WTC11 (cell line): ENCODE results near the gene P2RY12. TPM values are rescaled to one million over a fixed set of nuclear protein-coding genes. Genes with fewer than 3 reads are reported as not detected.

Source experiments
- ATAC-seq: fragments of 200-7000 bp; cut with Tn5 transposase; 2 replicates; pipeline ENCODE4 v1.10.0; 2021; ENCODE audit warnings: mild to moderate bottlenecking, moderate library complexity
- CTCF ChIA-PET: fragments of 300-600 bp; sonication (Branson Sonifier 250); formaldehyde crosslinking; loops from one replicate; lab custom pipeline; 2021; ENCODE audit warnings: antibody characterized with exemption; lab: Charles Lee
- POLR2A ChIA-PET: fragments of 350-600 bp; sonication (Branson Sonifier 250); formaldehyde crosslinking; loops from one replicate; lab custom pipeline; 2021; ENCODE audit warnings: antibody characterized with exemption; lab: Charles Lee
- DNase-seq: peaks from one replicate; pipeline ENCODE4 v3.0.0; 2021; ENCODE audit warnings: low spot score
- H3K27ac Mint-ChIP-seq: 2 replicates; pipeline ENCODE4 v1.8.0; 2021; ENCODE audit warnings: mixed read lengths
- H3K27me3 Mint-ChIP-seq: 2 replicates; pipeline ENCODE4 v1.8.0; 2021; ENCODE audit warnings: low read depth, mild to moderate bottlenecking, moderate library complexity, mixed read lengths
- H3K36me3 Mint-ChIP-seq: 2 replicates; pipeline ENCODE4 v1.8.0; 2021; ENCODE audit warnings: mixed read lengths
- H3K4me1 Mint-ChIP-seq: 2 replicates; pipeline ENCODE4 v1.8.0; 2022; ENCODE audit warnings: mixed read lengths
- H3K4me3 Mint-ChIP-seq: 2 replicates; pipeline ENCODE4 v1.8.0; 2021; ENCODE audit warnings: mild to moderate bottlenecking, moderate library complexity, mixed read lengths
- H3K9me3 Mint-ChIP-seq: 2 replicates; pipeline ENCODE4 v1.8.0; 2021; ENCODE audit warnings: mixed read lengths
- ARID4B ChIP-seq: sonication (generic); formaldehyde crosslinking; IDR thresholded peaks from 2 replicates; pipeline ENCODE4 v1.8.0; 2023; ENCODE audit warnings: missing genetic modification reagents, mild to moderate bottlenecking, borderline replicate concordance
- CBFB ChIP-seq: sonication (generic); formaldehyde crosslinking; IDR thresholded peaks from 2 replicates; pipeline ENCODE4 v1.8.1; 2022; ENCODE audit warnings: mild to moderate bottlenecking, low read depth, missing genetic modification reagents
- E2F5 ChIP-seq: sonication (generic); formaldehyde crosslinking; IDR thresholded peaks from 2 replicates; pipeline ENCODE4 v1.8.1; 2022; ENCODE audit warnings: mild to moderate bottlenecking, moderate library complexity, missing genetic modification reagents
- ELF4 ChIP-seq: sonication (generic); formaldehyde crosslinking; IDR thresholded peaks from 2 replicates; pipeline ENCODE4 v1.8.1; 2022; ENCODE audit warnings: low read depth, mild to moderate bottlenecking, moderate library complexity, missing genetic modification reagents
- MYBL2 ChIP-seq: sonication (generic); formaldehyde crosslinking; IDR thresholded peaks from 2 replicates; pipeline ENCODE4 v1.8.1; 2023; ENCODE audit warnings: mild to moderate bottlenecking, moderate library complexity, missing genetic modification reagents
- PRDM15 ChIP-seq: sonication (generic); formaldehyde crosslinking; IDR thresholded peaks from 2 replicates; pipeline ENCODE4 v1.8.0; 2022; ENCODE audit warnings: missing genetic modification reagents
- TCF7 ChIP-seq: sonication (generic); formaldehyde crosslinking; IDR thresholded peaks from 2 replicates; pipeline ENCODE4 v1.8.0; 2022; ENCODE audit warnings: mild to moderate bottlenecking, low read depth, missing genetic modification reagents, moderate library complexity
- ZNF232 ChIP-seq: sonication (generic); formaldehyde crosslinking; IDR thresholded peaks from 2 replicates; pipeline ENCODE4 v1.8.0; 2022; ENCODE audit warnings: mild to moderate bottlenecking, missing genetic modification reagents
- ZNF416 ChIP-seq: fragments of 250-450 bp; sonication (Bioruptor Pico); IDR thresholded peaks from 2 replicates; pipeline ENCODE4 v1.9.0; 2021; ENCODE audit warnings: mild to moderate bottlenecking, inconsistent platforms
- total RNA-seq: library from RNA; stranded (reverse); gene quantifications from 3 replicates; pipeline ENCODE4 v1.2.3, GENCODE V29; 2021
- TF ChIP-seq, protein P1 (sequence below): sonication (generic); formaldehyde crosslinking; IDR thresholded peaks from 2 replicates; pipeline ENCODE4 v1.8.1; 2023; ENCODE audit warnings: mild to moderate bottlenecking, missing genetic modification reagents, moderate library complexity
- TF ChIP-seq, protein P2 (sequence below): sonication (generic); formaldehyde crosslinking; IDR thresholded peaks from 2 replicates; pipeline ENCODE4 v1.8.1; 2023; ENCODE audit warnings: mild to moderate bottlenecking, missing genetic modification reagents
- TF ChIP-seq, protein P3 (sequence below): fragments of 250-450 bp; sonication (Bioruptor Pico); IDR thresholded peaks from 2 replicates; pipeline ENCODE4 v2.1.2; 2022; ENCODE audit warnings: mild to moderate bottlenecking, moderate library complexity

Gene P2RY12
- total RNA-seq, 1 experiment from 2014 or later, result not detected

DNA sequence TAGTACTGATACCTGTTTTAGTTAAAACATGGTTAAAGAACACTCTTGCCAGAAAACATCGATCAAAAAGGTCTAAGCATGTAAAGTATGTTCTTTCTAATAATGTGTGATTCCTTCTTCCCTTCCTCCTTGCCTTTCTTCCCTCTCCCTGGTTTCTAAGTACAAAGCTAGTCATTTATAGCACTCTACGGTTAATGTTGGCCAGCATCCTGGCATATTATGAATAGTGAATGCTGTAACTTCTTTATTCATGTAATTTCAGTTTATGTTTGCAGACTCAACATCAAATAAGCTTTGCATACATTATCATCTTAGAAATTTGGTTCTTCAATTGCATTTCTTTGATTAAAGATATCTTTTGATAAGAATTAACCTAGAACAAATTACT lies 27.1 kb downstream of the P2RY12 start:
- no peak for TF ChIP-seq E2F5 (CRISPR knock-in tag)
- Mint-ChIP-seq H3K27ac (no peak overlapping the region), H3K27me3 (no peaks in the 10 kb centered on the region), H3K4me1 (peaks cover 19% of the 10 kb centered on the region), H3K4me3 (no peak overlapping the region), H3K9me3 (no peaks in the 10 kb centered on the region), H3K36me3 (0 out of 2 replicates have a peak, but pooled peaks cover 3% of the 10 kb centered on the region)
- POLR2A ChIA-PET, result no interaction called here
- ATAC-seq, result no peak
- CTCF ChIA-PET, result interaction anchor here (1.3 kb wide), 1 partner anchor 22 kb away, joined by 6 read pairs; no protein-coding TSS in a partner anchor
- no peak for DNase-seq

DNA sequence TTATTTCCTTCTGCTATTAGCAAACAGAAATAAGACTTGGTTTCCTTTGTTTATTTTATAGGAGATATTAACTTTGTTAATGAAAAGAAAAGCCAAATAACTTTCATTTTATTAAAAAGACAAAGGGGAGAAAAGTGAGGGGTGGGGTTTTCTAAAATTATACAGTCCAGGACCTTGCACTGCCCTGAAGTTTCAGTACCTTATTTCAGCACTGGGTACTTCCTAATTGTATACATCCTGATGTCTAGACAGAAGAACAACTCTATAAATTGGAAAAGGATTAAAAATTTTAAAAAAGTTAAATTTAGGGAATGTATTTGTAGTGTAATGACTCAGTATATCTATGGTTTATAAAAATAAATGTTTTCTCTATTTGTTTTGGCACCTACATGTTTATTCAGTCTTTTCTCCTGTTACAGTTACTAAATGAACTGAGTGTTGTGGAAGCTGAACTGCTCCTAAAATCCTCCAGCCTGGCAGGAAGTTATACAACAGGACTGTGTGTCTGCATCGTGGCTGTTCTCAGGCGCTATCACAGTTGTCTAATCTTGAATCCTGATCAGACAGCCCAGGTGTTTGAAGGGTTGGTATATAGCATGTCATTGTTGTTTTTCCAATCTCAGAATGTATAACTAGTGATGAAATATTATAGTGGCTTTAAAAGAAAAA lies 27.6 kb downstream of the P2RY12 start:
- ChIA-PET POLR2A (no interaction called here), CTCF (interaction anchor here (1.3 kb wide), 1 partner anchor 22 kb away, joined by 6 read pairs; no protein-coding TSS in a partner anchor)
- TF ChIP-seq ZNF232 (CRISPR knock-in tag) (no peak), MYBL2 (CRISPR knock-in tag) (no peak), TCF7 (CRISPR knock-in tag) (no peak), CBFB (CRISPR knock-in tag) (no peak)
- TF ChIP-seq, protein P1, sequence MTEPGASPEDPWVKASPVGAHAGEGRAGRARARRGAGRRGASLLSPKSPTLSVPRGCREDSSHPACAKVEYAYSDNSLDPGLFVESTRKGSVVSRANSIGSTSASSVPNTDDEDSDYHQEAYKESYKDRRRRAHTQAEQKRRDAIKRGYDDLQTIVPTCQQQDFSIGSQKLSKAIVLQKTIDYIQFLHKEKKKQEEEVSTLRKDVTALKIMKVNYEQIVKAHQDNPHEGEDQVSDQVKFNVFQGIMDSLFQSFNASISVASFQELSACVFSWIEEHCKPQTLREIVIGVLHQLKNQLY (CRISPR knock-in tag), result no peak
- TF ChIP-seq, protein P2, sequence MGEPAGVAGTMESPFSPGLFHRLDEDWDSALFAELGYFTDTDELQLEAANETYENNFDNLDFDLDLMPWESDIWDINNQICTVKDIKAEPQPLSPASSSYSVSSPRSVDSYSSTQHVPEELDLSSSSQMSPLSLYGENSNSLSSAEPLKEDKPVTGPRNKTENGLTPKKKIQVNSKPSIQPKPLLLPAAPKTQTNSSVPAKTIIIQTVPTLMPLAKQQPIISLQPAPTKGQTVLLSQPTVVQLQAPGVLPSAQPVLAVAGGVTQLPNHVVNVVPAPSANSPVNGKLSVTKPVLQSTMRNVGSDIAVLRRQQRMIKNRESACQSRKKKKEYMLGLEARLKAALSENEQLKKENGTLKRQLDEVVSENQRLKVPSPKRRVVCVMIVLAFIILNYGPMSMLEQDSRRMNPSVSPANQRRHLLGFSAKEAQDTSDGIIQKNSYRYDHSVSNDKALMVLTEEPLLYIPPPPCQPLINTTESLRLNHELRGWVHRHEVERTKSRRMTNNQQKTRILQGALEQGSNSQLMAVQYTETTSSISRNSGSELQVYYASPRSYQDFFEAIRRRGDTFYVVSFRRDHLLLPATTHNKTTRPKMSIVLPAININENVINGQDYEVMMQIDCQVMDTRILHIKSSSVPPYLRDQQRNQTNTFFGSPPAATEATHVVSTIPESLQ (CRISPR knock-in tag), result no peak
- Mint-ChIP-seq H3K4me3 (no peak overlapping the region), H3K27ac (no peak overlapping the region), H3K36me3 (0 out of 2 replicates have a peak, but pooled peaks cover 3% of the 10 kb centered on the region), H3K9me3 (no peaks in the 10 kb centered on the region), H3K4me1 (peaks cover 13% of the 10 kb centered on the region), H3K27me3 (no peaks in the 10 kb centered on the region)
- DNase-seq (no peak), ATAC-seq (no peak)

DNA sequence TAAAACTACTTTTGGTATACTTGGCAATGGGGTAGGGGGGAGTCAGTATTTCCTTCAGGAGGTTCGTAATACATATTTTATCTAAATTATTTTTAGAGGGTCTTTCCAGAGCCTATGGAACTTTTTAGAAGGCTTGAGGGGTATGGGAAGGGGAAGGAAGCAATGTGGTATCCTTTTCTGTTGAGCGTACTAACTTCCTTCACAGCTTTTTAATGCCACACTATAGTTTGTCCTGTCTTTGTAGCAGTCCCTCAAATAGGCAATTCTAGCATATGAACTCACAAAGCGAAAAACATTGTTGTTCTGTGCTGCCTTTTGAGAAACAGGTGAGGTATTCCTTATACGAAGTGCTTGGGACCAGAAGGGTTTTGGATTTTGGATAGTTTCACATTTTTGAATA lies 32.9 kb downstream of the P2RY12 start:
- Mint-ChIP-seq H3K4me1 (peaks cover 42% of the 10 kb centered on the region), H3K4me3 (no peak overlapping the region), H3K36me3 (0 out of 2 replicates have a peak, but pooled peaks cover 3% of the 10 kb centered on the region), H3K27ac (peak overlapping the region; percentile 68; the same call in 1 of the 2 replicates), H3K27me3 (no peaks in the 10 kb centered on the region), H3K9me3 (no peaks in the 10 kb centered on the region)
- CTCF ChIA-PET, result interaction anchor here (0.7 kb wide), 1 partner anchor 27 kb away, joined by 3 read pairs; no protein-coding TSS in a partner anchor
- TF ChIP-seq, protein P3, sequence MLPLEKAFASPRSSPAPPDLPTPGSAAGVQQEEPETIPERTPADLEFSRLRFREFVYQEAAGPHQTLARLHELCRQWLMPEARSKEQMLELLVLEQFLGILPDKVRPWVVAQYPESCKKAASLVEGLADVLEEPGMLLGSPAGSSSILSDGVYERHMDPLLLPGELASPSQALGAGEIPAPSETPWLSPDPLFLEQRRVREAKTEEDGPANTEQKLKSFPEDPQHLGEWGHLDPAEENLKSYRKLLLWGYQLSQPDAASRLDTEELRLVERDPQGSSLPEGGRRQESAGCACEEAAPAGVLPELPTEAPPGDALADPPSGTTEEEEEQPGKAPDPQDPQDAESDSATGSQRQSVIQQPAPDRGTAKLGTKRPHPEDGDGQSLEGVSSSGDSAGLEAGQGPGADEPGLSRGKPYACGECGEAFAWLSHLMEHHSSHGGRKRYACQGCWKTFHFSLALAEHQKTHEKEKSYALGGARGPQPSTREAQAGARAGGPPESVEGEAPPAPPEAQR (CRISPR knock-in tag), result no peak
- TF ChIP-seq ZNF416 (no peak), PRDM15 (no peak), ARID4B (CRISPR knock-in tag) (no peak), ELF4 (CRISPR knock-in tag) (no peak)
- POLR2A ChIA-PET, result no interaction called here
- DNase-seq, result no peak
- ATAC-seq, result no peak
